Measurements from ENCODE around the gene KRTAP4-1.

DNA sequence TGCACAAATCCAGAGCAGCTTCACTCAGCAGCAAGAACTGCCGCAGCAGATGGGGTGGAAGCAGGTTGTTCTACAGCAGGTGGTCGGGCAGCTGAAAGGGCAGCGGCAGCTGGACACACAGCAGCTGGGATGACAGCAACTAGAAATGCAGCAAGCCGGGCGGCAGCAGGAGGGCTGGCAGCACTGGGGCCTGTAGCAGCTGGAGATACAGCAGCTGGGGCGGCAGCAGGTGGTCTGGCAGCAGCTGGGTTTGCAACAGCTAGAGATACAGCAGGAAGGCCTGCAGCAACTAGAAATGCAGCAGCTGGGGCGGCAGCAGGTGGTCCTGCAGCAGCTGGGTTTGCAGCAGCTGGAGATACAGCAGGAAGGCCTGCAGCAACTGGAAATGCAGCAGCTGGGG lies 17.1 kb downstream of the KRTAP4-1 start:
- TF ChIP-seq, protein P1, sequence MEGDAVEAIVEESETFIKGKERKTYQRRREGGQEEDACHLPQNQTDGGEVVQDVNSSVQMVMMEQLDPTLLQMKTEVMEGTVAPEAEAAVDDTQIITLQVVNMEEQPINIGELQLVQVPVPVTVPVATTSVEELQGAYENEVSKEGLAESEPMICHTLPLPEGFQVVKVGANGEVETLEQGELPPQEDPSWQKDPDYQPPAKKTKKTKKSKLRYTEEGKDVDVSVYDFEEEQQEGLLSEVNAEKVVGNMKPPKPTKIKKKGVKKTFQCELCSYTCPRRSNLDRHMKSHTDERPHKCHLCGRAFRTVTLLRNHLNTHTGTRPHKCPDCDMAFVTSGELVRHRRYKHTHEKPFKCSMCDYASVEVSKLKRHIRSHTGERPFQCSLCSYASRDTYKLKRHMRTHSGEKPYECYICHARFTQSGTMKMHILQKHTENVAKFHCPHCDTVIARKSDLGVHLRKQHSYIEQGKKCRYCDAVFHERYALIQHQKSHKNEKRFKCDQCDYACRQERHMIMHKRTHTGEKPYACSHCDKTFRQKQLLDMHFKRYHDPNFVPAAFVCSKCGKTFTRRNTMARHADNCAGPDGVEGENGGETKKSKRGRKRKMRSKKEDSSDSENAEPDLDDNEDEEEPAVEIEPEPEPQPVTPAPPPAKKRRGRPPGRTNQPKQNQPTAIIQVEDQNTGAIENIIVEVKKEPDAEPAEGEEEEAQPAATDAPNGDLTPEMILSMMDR (IDR thresholded peaks at IDR 0.05; ENCODE audit: low read depth, low read length, poor library complexity, severe bottlenecking): no peak
- no peak for TF ChIP-seq EZH2phosphoT487 (IDR thresholded peaks at IDR 0.05; ENCODE audit: borderline replicate concordance, low read length)

Data from DOHH2 (cell line).